HG02798 (cell line): ENCODE results near the gene MED13L.

Experiments
- ATAC-seq: cut with Tn5 transposase; IDR thresholded peaks from one replicate; pipeline ENCODE4 v1.9.1; 2021; ENCODE audit warnings: mild to moderate bottlenecking; ENCODE audit not compliant: unreplicated experiment, poor library complexity

MED13L gene

DNA sequence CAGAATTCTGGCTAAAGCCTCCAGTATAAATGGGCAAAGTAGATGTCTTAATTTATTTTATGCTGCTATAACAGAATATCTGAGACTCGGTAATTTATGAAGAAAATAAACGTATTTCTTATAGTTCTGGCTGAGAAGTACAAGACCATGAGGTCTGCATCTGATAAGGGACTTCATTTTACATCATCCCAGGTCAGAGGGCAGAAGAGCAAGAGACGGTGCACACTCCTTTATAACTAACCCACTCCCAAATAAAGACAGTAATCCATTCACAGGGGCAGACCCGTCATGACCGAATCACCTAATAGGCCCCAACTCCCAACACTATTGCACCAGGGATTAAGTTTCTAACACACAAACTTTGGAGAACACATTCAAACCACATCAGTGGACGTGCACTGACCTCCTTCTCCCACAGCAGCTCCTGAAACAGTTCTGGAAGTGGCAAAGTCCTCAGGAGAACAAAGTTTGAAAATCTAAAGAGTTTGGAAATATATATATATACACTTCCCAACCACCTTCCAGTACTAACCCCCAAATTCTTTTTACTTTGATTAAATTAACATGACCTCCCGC, 116.5 kb downstream of the MED13L start:
- no peak for ATAC-seq

DNA sequence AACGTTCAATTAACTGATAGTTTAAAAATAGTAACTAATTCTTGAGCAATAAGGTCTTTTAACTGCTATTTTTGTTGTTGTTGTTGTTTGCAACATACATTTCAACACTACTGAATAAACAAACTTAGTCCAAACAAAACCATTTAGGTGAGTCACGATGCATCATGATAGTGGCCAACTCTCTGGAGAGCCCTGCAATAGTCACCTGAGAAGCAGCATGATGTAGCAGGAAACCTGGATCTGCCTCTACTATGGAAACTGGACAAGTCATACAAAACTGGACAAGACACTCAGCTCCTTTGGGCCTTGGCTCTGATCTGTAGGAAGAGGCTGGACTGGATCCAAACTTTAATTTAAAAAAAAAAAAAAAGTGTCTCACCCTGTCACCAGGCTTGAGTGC, 117.3 kb downstream of the MED13L start:
- no peak for ATAC-seq

DNA sequence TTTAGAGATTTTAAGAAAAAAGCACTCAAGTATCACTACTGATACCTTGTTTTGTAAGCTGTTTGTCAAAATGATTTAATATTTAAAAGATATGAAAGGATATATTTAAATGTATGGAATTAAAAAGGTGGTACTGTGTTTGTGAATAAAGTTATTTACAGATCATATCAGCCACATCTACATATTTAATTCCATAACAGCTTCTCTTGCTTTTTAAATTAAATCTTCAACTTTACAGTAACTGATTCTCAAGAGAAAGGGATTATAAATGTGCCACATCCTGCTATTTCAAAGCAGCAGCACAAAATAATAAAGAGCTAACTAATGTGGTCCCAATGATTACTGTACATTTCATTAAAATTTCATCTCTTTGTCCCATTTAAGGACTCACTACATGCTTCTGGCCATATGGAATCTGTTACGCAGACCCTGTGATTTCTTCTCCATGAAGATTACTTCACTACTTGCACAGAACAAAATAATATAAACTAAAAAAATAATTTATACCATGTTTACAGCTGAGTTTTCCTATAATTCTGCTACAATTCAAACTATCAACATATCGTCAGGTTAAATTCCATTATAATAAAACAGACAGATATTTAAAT, 117.8 kb downstream of the MED13L start:
- ATAC-seq, result no peak

DNA sequence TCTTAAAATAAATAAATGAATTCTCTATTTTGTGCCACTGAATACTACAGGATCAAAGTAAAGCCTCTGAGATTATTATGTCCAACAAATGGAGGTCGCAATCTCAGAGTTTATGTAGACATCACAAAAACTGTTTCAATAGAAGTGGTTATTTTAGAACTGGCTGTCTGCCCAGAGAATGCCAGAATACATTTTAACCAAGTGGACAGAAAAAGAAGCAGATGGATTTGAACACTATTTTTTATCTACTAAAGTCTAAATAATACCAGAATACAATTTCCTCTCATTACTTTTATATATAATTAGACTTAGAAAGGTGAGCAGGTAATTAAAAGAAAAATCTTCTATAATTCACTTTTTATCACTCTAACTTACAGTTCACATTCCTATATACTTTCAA, 118.3 kb downstream of the MED13L start:
- no peak for ATAC-seq

DNA sequence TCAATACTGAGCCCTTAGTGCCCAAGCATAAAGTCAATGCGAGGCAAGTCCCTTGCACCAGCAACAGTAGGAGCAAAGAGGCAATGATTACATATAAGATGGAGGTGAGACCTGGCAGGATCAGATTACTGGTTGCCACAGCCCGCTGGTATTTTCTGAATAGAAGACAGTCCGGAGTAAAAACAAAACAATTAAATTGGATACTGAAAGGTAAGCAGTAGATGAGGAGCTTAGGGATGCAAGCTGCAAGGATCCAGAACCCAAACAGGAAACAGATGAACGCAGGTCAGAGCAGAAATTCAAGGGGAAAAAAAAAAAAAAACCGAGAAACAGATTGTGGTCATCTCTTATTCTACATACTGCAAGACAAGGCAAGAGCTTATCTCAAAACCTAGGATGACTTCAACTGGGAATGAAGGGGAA, 119.6 kb downstream of the MED13L start:
- no peak for ATAC-seq

DNA sequence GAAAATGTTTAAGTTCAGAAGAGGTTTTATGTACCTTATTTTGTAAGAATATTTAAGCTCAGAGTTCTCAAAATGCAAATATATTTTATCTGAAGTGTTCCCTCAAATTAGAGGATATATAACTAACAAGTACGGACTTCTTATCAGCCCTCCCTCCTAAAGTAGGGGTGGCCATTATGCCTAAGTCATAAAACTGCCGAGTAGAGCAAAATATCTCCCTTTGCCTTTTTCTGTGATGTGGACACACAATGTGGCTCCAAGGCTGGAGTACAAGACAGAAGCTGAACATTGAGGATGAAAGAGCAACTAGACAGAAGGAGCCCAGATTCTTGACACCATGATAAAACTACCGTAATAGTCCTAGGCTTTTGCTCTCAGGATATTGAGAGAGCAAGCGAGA, 120.9 kb downstream of the MED13L start:
- no peak for ATAC-seq

DNA sequence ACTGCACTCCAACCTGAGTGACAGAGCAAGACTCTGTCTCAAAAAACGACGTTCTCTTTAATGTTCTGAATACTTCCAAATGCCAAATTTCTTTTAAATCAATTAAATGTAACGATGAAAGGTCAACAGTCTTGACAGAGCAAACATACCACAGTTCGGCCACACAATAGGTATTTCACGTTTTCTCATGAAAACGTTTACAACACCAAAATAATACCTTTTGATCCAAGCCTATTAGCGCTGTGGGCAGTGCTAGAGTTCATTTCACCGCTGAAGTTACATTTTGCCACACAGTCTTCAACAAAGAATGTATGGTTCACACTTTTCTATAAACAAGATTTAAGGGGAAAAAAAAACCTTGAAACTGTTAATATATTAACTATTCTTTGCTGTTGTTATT, 122.1 kb downstream of the MED13L start:
- no peak for ATAC-seq

DNA sequence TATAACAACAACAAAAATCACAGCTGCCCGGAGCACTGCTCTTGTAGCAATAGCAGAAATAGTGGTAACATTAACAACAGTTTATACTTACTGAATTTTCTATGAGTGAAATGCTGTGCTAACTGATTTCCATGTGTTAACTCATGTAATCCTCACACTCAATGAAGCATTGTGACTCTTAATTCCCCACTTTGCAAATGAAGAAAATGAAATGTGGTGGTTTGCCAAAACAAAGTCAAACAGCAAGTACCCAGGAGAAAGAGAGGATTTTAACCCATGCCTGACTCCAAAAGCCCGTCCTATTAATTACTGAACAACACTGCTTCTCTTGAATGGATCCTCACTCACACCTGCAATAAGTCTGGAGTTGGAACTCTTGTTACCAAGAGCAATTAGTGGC, 123.5 kb downstream of the MED13L start:
- no peak for ATAC-seq

DNA sequence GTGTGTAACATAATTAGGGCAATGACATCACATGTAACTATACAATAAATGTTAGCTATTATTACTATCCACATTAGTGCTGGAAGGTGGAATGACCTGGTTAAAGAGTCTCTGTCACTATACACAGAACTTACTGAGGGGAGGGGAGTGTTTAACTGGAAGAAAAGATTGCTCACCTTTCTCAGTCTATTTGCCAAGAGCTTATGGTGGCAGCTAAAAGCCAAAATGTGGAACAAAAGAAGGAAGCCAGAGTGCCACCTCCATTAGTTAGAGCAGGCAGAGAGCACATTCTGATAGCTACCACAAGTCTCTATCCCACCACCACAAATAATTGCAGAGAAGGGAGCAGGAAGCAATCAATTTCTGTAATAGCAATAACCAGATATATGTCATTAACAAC, 124.4 kb downstream of the MED13L start:
- ATAC-seq, result no peak

DNA sequence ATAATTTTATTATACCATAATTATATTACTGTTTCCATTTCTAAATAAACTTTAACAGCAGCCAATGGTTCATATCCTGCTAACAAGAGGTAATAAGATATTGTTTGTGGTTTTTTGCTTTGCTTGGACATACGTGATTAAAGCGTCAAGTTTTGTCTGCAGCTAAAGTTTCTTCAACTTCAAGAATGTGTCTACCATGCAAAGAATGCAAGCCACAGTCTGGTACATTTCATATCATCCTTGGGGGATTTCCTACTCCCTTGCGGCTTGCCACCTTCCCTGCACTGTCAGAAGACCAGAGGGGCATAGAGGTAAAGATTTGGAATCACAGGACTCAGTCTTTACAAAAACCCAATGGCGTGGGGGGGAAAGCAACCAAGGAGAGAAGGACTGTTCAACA, 125.2 kb downstream of the MED13L start:
- no peak for ATAC-seq

DNA sequence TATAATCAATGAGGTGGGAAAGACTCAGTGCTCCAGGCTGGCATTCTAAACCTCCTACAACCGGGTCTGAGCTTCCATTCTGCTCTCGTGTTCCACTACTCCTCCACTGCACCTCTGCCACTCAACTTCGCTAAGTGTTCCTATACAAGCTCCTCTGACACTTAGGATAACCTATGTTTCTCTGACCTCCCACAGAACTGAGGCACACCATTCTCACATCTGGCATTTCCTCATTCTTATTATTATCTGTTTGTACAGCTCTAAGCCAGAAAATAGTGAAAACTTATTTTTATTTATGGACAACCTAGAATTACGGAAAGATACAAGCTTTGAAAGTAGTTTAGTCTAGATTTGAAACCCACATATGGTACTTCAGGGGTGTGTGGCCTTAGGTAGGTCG, 127.0 kb downstream of the MED13L start:
- no peak for ATAC-seq

DNA sequence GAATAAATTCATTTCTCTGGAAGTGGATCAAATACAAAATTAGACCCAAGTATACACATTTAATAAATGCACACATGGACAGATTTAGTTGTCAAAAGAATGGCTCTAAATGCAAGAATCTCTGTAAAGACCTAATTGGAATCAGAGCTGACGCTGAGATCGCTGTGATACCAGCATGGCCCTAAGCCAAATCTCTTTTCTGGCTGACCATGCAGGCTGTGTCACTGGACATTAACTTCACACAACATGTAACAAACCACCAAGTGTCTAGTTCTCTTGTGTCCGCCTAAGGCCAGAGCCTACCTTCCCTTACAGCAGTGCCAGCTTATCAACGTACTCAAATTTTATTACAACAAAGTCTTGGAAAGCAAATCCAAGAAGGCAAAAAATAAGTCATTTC, 127.5 kb downstream of the MED13L start:
- no peak for ATAC-seq

DNA sequence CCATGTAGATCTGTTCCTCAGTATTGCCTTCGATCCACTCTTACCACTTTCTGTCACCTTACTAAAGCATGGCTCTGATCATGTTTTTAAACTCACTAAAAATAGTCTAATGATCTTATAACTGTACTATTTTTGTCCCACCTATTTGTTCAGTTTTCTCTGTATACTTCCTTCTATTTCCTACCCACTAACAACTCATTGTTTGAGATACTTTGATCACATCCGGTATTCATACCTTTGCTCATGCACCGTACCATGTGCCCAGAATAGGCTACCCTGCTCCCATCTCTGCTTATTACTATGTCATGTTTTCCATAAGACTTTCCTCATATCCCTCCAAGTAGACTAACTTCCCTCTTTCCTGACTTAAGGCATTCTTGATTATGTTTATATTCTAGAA, 128.6 kb downstream of the MED13L start:
- no peak for ATAC-seq

DNA sequence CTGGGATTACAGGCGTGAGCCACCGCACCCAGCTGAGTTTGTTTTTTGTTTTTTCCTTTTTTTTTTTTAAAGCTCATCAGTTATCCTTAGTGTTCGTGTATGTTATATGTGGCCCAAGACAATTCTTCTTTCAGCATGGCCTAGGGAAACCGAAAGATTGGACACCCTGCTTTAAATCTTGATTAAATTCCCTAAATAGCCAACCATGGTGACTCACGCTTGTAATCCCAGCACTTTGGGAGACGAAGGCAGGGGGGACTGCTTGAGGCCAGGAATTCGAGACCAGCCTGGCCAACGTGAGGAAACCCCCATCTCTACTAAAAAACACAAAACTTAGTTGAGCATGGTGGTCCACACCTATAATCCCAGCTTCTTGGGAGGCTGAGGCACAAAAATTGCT, 131.1 kb downstream of the MED13L start:
- ATAC-seq, result no peak

DNA sequence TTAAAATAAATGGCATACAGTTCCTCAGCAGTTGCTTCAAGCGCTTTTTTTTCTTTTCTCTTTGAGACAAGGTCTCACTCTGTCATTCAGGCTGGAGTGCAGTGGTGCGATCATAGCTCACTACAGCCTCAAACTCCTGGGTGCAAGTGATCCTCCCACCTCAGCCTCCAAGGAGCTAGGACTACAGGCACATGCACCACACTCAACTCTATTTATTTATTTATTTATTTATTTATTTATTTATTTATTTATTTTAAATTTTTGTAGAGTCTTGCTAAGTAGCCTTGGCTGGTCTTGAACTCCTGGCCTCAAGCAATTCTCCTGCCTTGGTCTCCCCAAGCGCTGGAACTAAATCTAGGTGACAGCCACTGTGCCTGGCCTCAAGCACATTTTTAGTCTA, 132.0 kb downstream of the MED13L start:
- no peak for ATAC-seq

DNA sequence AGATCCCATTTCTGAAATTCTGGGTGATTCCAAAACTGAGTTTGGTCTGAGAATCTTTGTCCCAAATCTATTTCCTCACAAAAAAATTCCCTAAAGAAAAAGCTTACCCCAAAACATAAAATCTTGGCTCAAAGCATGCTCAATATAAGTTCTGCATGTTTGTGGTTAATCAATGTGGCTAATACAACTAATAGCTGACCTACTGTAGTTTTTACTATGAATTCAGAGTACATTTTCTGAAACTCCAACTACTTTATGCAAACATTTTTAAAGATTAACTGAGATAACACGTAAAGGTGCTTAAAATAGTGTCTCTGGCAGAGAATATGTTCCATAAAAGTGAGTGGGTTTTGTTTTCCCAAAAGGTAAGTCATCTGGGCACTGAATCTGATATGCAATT, 133.1 kb downstream of the MED13L start:
- ATAC-seq, result no peak

DNA sequence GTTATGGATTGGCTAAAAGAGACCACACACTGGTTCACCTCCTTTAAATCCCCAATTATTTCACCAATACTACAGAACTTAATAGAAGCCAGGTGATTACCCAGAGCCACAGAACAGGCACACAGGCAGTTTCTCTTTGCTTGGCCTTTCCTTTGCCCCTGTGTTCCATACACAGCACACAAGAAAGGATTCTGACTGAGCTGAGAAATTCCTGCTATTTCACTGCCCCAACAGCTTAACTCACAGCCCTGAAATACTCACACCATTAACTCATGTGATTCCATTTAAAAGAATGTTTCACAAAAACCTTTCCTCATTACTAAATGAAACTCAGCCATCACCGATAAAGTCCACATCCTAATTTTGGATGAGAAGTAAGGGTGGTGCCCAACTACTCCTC, 133.6 kb downstream of the MED13L start:
- ATAC-seq, result no peak

DNA sequence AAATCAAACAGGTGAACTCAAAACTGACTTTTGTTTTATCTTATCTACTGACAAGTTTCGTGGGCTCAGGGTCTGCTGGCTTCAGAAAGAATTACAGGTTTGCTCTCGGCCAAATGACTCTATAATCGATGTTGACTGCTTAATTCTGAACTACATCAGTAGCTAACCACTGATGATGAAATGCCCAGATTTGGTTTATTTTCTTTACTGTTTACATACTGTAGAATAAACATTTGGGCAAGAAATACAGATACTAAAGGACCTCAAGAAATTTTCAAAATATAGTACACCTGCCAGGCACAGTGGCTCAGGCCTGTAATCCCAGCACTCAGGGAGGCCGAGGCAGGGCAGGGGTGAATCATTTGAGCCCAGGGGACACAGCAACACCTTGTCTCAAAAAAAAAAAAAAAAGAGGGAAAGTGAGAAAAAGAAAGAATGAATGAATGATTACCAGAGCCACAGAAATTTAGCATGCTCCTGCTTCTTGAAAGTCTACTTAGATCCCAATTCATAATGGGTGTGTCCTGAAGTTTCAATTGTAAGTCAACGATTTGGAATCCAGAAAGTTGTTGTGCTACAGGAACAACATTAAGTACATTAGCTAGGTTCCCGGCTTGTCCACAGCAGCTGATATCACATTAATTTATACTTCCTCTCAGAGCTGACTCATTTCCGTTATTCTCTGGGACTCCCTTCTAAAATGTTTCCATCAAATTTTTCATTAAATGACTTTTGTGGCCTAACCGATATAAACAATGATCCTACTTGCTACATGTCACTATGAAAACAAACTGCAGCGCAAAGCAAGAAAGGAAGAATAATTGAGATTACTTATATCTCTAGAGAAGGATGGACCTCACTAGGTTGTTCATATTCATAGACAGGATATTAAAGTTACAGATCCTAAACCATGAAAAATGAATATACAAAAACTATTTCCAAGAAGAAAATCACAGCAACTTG, 134.3 kb downstream of the MED13L start:
- ATAC-seq, result no peak

DNA sequence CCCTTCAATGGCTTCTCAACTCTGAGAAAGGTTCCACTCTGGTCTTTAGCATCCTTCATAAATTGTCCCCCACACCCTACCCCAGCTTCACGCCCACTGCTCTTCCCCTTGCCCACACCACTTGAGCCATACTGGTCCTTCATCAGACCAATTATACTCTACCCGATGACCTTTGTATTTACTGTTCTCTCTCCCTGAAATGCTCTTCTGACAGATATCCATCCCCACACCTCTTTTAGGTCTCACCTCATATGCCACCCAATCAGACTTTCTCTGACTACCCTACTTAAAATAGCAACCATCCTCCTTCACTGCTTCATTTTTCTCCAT, 135.7 kb downstream of the MED13L start:
- no peak for ATAC-seq

DNA sequence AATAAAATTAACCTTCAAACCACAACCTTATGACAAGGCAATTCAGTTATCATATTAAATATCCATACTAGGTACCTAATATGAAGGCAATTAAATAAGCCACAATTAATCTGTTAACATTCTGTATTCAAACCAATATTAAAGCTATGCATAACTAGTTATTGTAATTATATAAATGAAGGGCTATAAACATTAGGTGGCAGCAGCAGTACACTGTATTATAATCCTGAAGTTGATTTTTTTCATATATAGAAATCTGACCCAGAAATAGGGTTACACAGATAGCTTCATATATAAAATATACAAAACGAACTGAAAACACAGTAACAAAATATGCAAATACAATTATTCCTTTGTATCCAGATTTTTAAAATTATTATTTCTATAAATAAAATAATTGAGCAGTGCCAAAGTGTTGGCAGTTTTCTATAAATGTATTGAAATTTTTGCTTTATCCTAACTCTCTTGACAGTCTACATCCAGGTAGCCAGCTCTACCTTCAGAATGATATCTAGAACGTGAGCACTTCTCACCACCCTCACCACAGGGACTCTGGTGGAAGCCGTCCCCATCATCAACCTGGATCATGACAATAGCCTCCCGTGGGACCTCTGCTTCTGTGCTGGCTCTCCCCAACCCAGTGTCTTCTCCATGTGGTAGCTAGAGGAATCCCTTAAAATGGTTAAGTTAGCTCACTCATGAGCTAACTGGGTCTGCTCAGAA, 136.2 kb downstream of the MED13L start:
- no peak for ATAC-seq

DNA sequence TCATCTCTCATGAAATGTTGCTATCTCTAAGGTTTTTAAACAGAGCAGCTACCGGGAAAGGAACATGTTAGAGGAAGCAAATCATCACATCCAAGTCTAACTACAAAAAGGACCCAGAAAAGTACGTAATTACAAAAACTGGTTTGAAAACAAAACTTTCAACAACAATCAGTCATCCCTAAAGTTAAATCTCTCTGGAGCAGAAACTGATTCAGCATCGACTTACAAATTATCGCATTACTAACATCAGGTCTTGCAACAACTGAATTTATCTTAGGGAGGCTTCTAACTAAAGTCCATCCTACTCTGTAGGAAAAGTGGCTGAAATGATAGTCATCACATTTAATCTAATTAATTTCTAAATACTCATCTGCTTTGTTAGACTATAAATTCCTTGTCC, 137.0 kb downstream of the MED13L start:
- ATAC-seq, result no peak
